Mammary epithelial cell (primary cell): ENCODE measurements around the gene KCNG1.

ENCODE experiments used
- CTCF ChIP-seq, 2 donors: IDR thresholded peaks in 1 of 2; conservative IDR thresholded peaks in 1 of 2; 2 replicates each; pipeline ENCODE4 v1.5.1; 2011 to 2012; ENCODE audit warnings: inconsistent platforms in 2 of 2, low read length in 2 of 2, mild to moderate bottlenecking in 2 of 2, control low read depth in 1 of 2, low read depth in 1 of 2; ENCODE audit not compliant: insufficient read depth in 1 of 2; ENCODE audit errors: extremely low read depth in 1 of 2
- EZH2 ChIP-seq: IDR thresholded peaks from 2 replicates; pipeline ENCODE4 v1.6.1; 2012; ENCODE audit warnings: low read length, inconsistent platforms, borderline replicate concordance

DNA sequence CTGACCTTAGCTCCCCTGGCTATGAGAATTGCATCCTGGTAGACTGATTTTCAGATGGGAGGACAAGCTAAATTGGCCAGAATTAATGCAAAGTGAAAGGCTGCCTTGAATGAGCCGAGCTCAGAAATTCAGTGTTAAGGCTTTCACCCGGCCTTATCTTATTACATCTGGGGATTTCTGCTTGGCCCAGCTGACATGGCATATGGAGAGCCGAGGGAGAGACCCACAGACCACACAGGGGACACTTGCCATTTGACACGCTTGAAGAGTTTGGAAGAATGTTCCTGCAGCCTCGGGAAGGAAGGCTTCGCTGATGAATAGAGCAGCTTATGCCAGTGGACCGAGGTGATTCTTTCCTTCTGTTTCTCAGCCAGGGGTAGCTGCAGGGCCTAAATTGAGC, 55.3 kb downstream of the KCNG1 start:
- TF ChIP-seq CTCF (conservative IDR thresholded peaks at IDR 0.05 in 1 of 2, IDR thresholded peaks at IDR 0.05 in 1 of 2; ENCODE audit: extremely low read depth in 1 of 2, insufficient read depth in 1 of 2, low read depth in 1 of 2, low read length in 2 of 2) (no peak), EZH2 (no peak)
